WTC11 (cell line): Measurements from ENCODE around the gene ITPK1. TPM values are rescaled to one million over a fixed set of nuclear protein-coding genes. Genes with fewer than 3 reads are reported as not detected.

Experiments
- ATAC-seq: fragments of 200-7000 bp; cut with Tn5 transposase; 2 replicates; pipeline ENCODE4 v1.10.0; 2021; ENCODE audit warnings: mild to moderate bottlenecking, moderate library complexity
- CTCF ChIA-PET: fragments of 300-600 bp; sonication (Branson Sonifier 250); formaldehyde crosslinking; loops from one replicate; lab custom pipeline; 2021; ENCODE audit warnings: antibody characterized with exemption; lab: Charles Lee
- POLR2A ChIA-PET: fragments of 350-600 bp; sonication (Branson Sonifier 250); formaldehyde crosslinking; loops from one replicate; lab custom pipeline; 2021; ENCODE audit warnings: antibody characterized with exemption; lab: Charles Lee
- DNase-seq: peaks from one replicate; pipeline ENCODE4 v3.0.0; 2021; ENCODE audit warnings: low spot score
- H3K27ac Mint-ChIP-seq: 2 replicates; pipeline ENCODE4 v1.8.0; 2021; ENCODE audit warnings: mixed read lengths
- H3K27me3 Mint-ChIP-seq: 2 replicates; pipeline ENCODE4 v1.8.0; 2021; ENCODE audit warnings: low read depth, mild to moderate bottlenecking, moderate library complexity, mixed read lengths
- H3K36me3 Mint-ChIP-seq: 2 replicates; pipeline ENCODE4 v1.8.0; 2021; ENCODE audit warnings: mixed read lengths
- H3K4me1 Mint-ChIP-seq: 2 replicates; pipeline ENCODE4 v1.8.0; 2022; ENCODE audit warnings: mixed read lengths
- H3K4me3 Mint-ChIP-seq: 2 replicates; pipeline ENCODE4 v1.8.0; 2021; ENCODE audit warnings: mild to moderate bottlenecking, moderate library complexity, mixed read lengths
- H3K9me3 Mint-ChIP-seq: 2 replicates; pipeline ENCODE4 v1.8.0; 2021; ENCODE audit warnings: mixed read lengths
- ATF2 ChIP-seq: sonication (generic); formaldehyde crosslinking; IDR thresholded peaks from 2 replicates; pipeline ENCODE4 v1.8.1; 2022; ENCODE audit warnings: low read depth, missing genetic modification reagents, borderline replicate concordance
- ATF3 ChIP-seq: sonication (generic); formaldehyde crosslinking; conservative IDR thresholded peaks from 2 replicates; pipeline ENCODE4 v1.8.1; 2022; ENCODE audit warnings: mild to moderate bottlenecking, missing genetic modification reagents
- CBFB ChIP-seq: sonication (generic); formaldehyde crosslinking; IDR thresholded peaks from 2 replicates; pipeline ENCODE4 v1.8.1; 2022; ENCODE audit warnings: mild to moderate bottlenecking, low read depth, missing genetic modification reagents
- ELF4 ChIP-seq: sonication (generic); formaldehyde crosslinking; IDR thresholded peaks from 2 replicates; pipeline ENCODE4 v1.8.1; 2022; ENCODE audit warnings: low read depth, mild to moderate bottlenecking, moderate library complexity, missing genetic modification reagents
- ESRRA ChIP-seq: sonication (generic); formaldehyde crosslinking; IDR thresholded peaks from 2 replicates; pipeline ENCODE4 v1.8.1; 2022; ENCODE audit warnings: mild to moderate bottlenecking, missing genetic modification reagents, borderline replicate concordance
- GABPB1 ChIP-seq: sonication (generic); formaldehyde crosslinking; IDR thresholded peaks from 2 replicates; pipeline ENCODE4 v1.8.1; 2023; ENCODE audit warnings: mild to moderate bottlenecking, missing genetic modification reagents
- IRF2 ChIP-seq: sonication (generic); formaldehyde crosslinking; IDR thresholded peaks from 2 replicates; pipeline ENCODE4 v1.8.0; 2022; ENCODE audit warnings: low read depth, missing genetic modification reagents, borderline replicate concordance
- JUN ChIP-seq: sonication (generic); formaldehyde crosslinking; IDR thresholded peaks from 2 replicates; pipeline ENCODE4 v1.8.0; 2023; ENCODE audit warnings: mild to moderate bottlenecking, missing genetic modification reagents
- MXD4 ChIP-seq: fragments of 250-450 bp; sonication (Bioruptor Pico); IDR thresholded peaks from 2 replicates; pipeline ENCODE4 v1.8.0; 2021; ENCODE audit warnings: mild to moderate bottlenecking, moderate library complexity, borderline replicate concordance
- NR1H2 ChIP-seq: sonication (generic); formaldehyde crosslinking; IDR thresholded peaks from 2 replicates; pipeline ENCODE4 v1.9.0; 2021; ENCODE audit warnings: mild to moderate bottlenecking, moderate library complexity, missing genetic modification reagents
- NR3C1 ChIP-seq: sonication (generic); formaldehyde crosslinking; conservative IDR thresholded peaks from 2 replicates; pipeline ENCODE4 v1.8.1; 2023; ENCODE audit warnings: low read depth, mild to moderate bottlenecking, missing genetic modification reagents
- PRRX2 ChIP-seq: fragments of 250-450 bp; sonication (Bioruptor Pico); IDR thresholded peaks from 2 replicates; pipeline ENCODE4 v1.8.0; 2021; ENCODE audit warnings: mild to moderate bottlenecking
- SP1 ChIP-seq: sonication (generic); formaldehyde crosslinking; conservative IDR thresholded peaks from 2 replicates; pipeline ENCODE4 v1.8.1; 2022; ENCODE audit warnings: missing genetic modification reagents
- ZBTB21 ChIP-seq: sonication (generic); formaldehyde crosslinking; IDR thresholded peaks from 2 replicates; pipeline ENCODE4 v1.8.1; 2023; ENCODE audit warnings: mild to moderate bottlenecking, missing genetic modification reagents, borderline replicate concordance
- ZNF121 ChIP-seq: sonication (generic); formaldehyde crosslinking; IDR thresholded peaks from 2 replicates; pipeline ENCODE4 v1.8.0; 2023; ENCODE audit warnings: missing genetic modification reagents
- ZNF138 ChIP-seq: sonication (generic); formaldehyde crosslinking; conservative IDR thresholded peaks from 2 replicates; pipeline ENCODE4 v1.8.1; 2022; ENCODE audit warnings: mild to moderate bottlenecking, moderate library complexity, missing genetic modification reagents
- ZNF396 ChIP-seq: fragments of 250-450 bp; sonication (Bioruptor Pico); IDR thresholded peaks from 2 replicates; pipeline ENCODE4 v1.8.0; 2021; ENCODE audit warnings: mild to moderate bottlenecking, moderate library complexity, borderline replicate concordance
- total RNA-seq: library from RNA; stranded (reverse); gene quantifications from 3 replicates; pipeline ENCODE4 v1.2.3, GENCODE V29; 2021
- TF ChIP-seq, protein P1 (sequence below): fragments of 250-450 bp; sonication (Bioruptor Pico); conservative IDR thresholded peaks from 2 replicates; pipeline ENCODE4 v1.9.0; 2021; ENCODE audit warnings: mild to moderate bottlenecking
- TF ChIP-seq, protein P2 (sequence below): fragments of 200-600 bp; IDR thresholded peaks from 2 replicates; pipeline ENCODE4 v1.8.0; 2022; ENCODE audit warnings: antibody characterized with exemption

The ITPK1 gene
- total RNA-seq, 1 experiment from 2014 or later = 144 TPM

DNA sequence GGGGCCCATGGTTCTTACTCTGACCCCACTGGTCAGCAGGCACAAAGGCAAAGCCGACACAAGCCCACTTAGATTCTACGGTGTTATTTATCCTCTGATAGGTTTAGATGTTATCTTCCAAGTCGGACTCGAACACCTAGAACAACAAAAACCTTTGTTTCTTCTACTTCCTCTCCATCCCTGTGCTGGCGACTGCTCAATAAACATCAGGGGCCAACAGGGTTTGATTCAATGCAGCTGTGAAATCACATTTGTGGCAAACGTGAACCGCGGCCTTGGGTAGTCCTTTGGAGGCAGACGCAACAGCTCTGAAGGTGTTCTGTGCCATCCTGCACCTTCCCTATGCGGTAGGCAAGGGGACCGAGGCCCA is 105.6 kb downstream of the ITPK1 start:
- H3K27ac Mint-ChIP-seq = no peak overlapping the region
- H3K4me1 Mint-ChIP-seq = peaks cover 24% of the 10 kb centered on the region

DNA sequence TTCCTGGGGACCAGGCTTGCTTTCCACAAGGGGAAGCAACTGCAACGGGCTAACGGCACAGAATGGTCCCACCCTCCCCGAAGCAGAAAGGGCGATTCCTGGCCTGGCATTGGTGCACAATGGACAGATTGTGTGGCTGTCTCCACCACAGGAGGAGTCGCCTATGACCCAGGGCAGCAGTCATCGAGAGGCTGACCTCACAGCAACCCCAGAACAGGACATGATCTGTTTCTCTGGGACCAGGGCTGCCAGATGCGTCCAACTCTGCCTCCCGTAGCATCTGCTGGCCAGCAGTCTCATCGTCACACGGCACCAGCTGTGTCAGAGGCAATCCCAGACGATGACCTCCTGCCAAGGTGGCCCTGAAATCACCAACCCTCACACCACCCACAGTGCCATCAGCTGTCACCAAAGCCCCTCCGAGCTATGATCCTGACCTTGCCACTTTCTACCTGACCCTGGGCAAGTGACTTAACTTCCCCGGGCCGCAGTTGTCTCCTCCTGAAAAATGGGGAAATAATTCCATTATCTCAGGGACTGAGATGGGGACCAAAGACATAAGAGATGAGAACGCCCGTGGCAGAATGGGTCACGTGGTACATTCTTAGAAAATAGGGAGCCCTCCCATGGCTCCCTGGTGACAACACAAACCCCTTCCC is 106.1 kb downstream of the ITPK1 start:
- Mint-ChIP-seq H3K4me3 (no peak overlapping the region), H3K4me1 (peaks cover 22% of the 10 kb centered on the region)
- no peak for ATAC-seq

More for the DNA sequence above, 105.6 kb downstream of the ITPK1 start:
- DNase-seq = no peak
- Mint-ChIP-seq H3K27me3 (no peaks in the 10 kb centered on the region), H3K9me3 (no peaks in the 10 kb centered on the region), H3K36me3 (peaks cover 3% of the 10 kb centered on the region; the same call in 1 of the 2 replicates), H3K4me3 (no peak overlapping the region)
- ChIA-PET CTCF (no interaction called here), POLR2A (no interaction called here)
- no peak for ATAC-seq
- TF ChIP-seq SP1 (CRISPR knock-in tag) = no peak
- TF ChIP-seq MXD4 (CRISPR knock-in tag) = no peak
- no peak for TF ChIP-seq ZBTB21 (CRISPR knock-in tag)
- no peak for TF ChIP-seq NR3C1 (CRISPR knock-in tag)
- TF ChIP-seq ZNF396 (CRISPR knock-in tag) = no peak
- TF ChIP-seq IRF2 (CRISPR knock-in tag) = no peak

GRCh38 chr14:93008381-93008780 is 107.3 kb downstream of the ITPK1 start:
- no peaks in the 10 kb centered on the region for H3K36me3 Mint-ChIP-seq
- H3K27me3 Mint-ChIP-seq = no peaks in the 10 kb centered on the region
- DNase-seq = no peak
- H3K27ac Mint-ChIP-seq = peak overlapping the region; percentile 42; the same call in 1 of the 2 replicates
- H3K4me3 Mint-ChIP-seq = no peak overlapping the region
- no peaks in the 10 kb centered on the region for H3K9me3 Mint-ChIP-seq
- POLR2A ChIA-PET = interaction anchor here (0.7 kb wide), 1 partner anchor 50 kb away, joined by 3 read pairs; no protein-coding TSS in a partner anchor
- TF ChIP-seq, protein P1, sequence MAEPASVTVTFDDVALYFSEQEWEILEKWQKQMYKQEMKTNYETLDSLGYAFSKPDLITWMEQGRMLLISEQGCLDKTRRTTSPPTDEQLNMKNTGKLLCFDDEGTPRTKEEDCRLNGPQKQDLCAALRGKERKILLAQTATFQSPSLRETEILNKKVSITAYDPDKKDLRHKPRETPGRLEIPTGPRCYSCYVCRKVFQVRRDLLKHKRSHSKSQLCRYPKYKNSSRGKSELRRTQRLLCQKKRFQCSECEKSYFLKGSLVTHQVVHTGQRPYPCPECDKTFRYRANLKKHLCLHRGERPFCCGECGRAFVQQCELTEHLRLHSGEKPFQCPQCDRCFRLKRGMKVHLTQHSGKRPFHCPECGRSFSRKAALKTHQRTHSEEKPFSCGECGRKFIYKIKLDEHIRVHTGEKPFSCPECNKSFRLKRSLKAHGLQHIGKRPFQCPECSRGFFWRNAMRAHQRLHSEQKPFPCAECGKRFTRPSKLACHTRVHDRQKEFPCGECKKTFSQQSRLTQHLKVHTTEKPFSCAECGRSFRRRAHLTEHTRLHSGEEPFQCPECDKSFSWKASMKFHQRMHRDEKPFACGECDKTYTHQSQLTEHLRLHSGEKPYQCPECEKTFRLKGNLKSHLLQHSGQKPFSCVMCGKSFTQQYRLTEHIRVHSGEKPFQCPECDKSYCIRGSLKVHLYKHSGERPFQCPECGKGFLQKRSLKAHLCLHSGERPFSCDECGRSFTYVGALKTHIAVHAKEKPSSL = no peak
- TF ChIP-seq JUN (CRISPR knock-in tag) (no peak), ATF2 (CRISPR knock-in tag) (no peak), ZNF138 (CRISPR knock-in tag) (no peak), ATF3 (CRISPR knock-in tag) (no peak), ESRRA (CRISPR knock-in tag) (no peak)
- TF ChIP-seq, protein P2, sequence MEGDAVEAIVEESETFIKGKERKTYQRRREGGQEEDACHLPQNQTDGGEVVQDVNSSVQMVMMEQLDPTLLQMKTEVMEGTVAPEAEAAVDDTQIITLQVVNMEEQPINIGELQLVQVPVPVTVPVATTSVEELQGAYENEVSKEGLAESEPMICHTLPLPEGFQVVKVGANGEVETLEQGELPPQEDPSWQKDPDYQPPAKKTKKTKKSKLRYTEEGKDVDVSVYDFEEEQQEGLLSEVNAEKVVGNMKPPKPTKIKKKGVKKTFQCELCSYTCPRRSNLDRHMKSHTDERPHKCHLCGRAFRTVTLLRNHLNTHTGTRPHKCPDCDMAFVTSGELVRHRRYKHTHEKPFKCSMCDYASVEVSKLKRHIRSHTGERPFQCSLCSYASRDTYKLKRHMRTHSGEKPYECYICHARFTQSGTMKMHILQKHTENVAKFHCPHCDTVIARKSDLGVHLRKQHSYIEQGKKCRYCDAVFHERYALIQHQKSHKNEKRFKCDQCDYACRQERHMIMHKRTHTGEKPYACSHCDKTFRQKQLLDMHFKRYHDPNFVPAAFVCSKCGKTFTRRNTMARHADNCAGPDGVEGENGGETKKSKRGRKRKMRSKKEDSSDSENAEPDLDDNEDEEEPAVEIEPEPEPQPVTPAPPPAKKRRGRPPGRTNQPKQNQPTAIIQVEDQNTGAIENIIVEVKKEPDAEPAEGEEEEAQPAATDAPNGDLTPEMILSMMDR = no peak
- TF ChIP-seq, all 79 proteins: peak for 0
- H3K4me1 Mint-ChIP-seq = peaks cover 20% of the 10 kb centered on the region
- ATAC-seq = no peak
- CTCF ChIA-PET = no interaction called here

More for the DNA sequence above, 106.1 kb downstream of the ITPK1 start:
- no peak for TF ChIP-seq ZNF121 (CRISPR knock-in tag)
- no peak for TF ChIP-seq PRRX2 (CRISPR knock-in tag)
- no peak for TF ChIP-seq GABPB1 (CRISPR knock-in tag)
- no peak for TF ChIP-seq NR1H2
- no peak for TF ChIP-seq ELF4 (CRISPR knock-in tag)
- TF ChIP-seq CBFB (CRISPR knock-in tag) = no peak
- DNase-seq = no peak
- Mint-ChIP-seq H3K27me3 (no peaks in the 10 kb centered on the region), H3K27ac (no peak overlapping the region; the same call in 1 of the 2 replicates), H3K9me3 (no peaks in the 10 kb centered on the region), H3K36me3 (peaks cover under 1% of the 10 kb centered on the region; the same call in 1 of the 2 replicates)
- ChIA-PET CTCF (no interaction called here), POLR2A (no interaction called here)
